SKM-1 treated with dmso at 0.1 percent for 144 hours (cell line): ENCODE data around the gene KCTD8.

Source experiments
- DNase-seq: peaks from one replicate; lab custom pipeline; 2025; ENCODE audit not compliant: unreplicated experiment; lab: John Stamatoyannopoulos, UW

Gene KCTD8

GRCh38 chr4:44165938-44166337 lies 282.7 kb downstream of the KCTD8 start:
- no peak for DNase-seq

- DNase-seq, result no peak
Observed at GRCh38 chr4:44162538-44163270, 285.9 kb downstream of the KCTD8 start.

GRCh38 chr4:44161756-44162155 lies 286.9 kb downstream of the KCTD8 start:
- DNase-seq, result no peak

GRCh38 chr4:44160776-44161367 lies 287.7 kb downstream of the KCTD8 start:
- no peak for DNase-seq

DNA sequence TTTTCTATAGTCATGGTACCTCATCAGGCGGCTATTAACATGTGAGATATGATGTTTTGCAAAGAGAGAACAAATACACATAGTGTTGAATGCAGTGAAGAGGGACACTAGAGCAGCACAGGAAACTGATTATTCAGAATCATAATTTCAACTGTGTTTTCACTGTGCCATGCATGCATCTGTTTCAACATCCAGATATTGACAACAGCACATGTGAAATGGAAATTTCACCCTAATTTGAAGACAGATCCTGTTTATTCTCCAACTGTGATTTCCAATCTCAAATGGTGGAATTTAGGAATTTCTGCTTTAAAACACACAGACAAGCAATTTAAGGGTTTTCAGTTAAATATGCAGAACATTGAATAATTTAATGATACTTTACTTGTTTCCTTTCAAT lies 288.6 kb downstream of the KCTD8 start:
- no peak for DNase-seq

DNA sequence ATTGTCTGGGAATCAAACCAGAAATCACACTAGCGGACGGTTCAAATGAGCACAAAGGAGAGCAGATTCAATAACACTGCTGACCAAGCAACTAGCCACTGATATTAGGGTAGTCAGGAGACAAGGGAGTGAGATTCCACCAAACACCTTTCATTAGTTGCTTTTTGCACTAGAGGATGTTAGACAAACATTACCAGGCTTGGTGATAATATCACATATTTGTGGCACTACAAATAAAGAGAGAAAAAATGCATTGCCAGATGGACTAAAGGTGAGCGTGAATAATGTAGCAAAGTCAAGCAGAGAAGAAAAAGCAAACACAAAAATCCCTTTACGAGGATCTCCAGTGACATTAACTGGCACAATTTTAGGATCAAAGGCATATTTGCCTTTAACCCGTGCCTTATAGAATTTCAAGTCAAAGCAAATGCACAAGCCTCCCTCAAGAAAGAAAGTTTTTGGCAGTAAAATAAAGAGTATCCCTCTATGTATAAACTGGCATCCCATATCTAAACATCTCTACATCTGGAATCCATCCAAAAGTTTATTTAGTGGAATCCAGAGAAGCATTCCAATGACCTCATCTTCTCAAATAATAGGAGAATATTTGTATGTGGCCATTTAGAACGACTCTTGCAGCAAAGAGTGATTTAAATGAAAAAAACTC lies 290.9 kb downstream of the KCTD8 start:
- DNase-seq, result no peak

DNA sequence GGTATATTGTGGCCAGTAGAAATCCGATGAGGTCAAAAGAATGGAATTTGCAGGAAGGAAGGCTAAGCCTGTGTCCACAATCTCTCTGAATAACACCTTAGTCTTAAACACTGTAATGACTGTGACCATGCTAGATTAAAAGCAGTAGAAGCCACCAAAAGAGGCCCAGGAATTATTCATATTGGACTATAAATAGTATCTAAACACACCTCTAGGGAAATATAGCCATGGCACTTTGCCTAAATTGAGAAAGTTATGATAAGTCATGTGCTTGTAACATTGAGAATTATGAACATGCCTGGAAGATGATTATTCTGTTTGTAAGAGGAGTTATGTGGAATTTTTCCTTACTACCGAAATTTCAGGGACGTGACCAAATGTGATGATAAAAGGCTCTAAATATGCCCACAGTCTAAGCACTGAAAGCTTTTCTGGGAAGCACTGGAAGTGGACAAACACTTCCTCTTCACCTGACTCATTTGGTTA lies 298.5 kb downstream of the KCTD8 start:
- no peak for DNase-seq

- DNase-seq, result no peak
Observed at GRCh38 chr4:44149282-44149681, 299.3 kb downstream of the KCTD8 start.

GRCh38 chr4:44147571-44148075 lies 301.0 kb downstream of the KCTD8 start:
- DNase-seq, result no peak

DNA sequence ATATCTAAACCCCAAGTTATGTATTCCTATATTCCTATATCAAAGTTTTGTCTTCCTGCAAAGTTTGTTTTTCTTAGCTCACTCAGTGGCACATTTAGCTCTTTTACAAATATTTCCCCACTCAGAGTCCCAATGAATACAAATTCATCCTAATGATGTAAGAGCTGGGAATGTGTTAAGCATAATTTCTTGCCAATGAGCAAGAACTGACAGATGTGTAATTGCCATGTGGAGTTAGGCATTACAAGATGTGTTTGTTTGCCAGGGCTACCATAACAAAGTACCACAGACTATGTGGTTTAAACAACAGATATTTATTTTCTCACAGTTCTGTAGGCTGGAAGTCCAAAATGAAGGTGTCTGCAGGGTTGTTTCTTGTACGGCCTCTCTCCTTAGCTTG lies 302.1 kb downstream of the KCTD8 start:
- DNase-seq, result no peak

DNA sequence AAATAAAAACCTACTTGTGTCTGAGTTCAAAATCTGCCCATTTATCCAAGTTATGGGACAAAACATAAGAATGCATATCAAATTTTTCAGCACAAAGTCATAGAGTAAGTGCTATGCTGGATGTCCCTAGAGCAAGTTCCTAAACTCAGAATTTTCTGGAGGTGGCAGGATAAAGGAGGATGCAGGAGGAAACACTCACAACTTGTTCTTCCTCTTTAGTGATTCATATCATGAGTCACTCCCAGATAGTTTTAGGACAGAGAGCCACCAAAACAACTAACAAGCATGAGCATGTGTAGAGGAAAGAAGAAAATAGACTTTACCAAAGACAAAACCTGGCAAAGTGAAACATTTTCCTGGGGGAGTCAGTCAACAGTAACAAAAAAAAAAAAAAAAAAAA lies 302.7 kb downstream of the KCTD8 start:
- no peak for DNase-seq

- DNase-seq, result no peak
Observed at GRCh38 chr4:44132526-44132925, 316.1 kb downstream of the KCTD8 start.
